Lower leg skin (tissue), 4 donors: ENCODE data around the gene DLGAP1. TPM values are rescaled to one million over a fixed set of nuclear protein-coding genes. Genes with fewer than 3 reads are reported as not detected.

Experiments
- DNase-seq, 2 donors: peaks; one replicate each; pipeline ENCODE4 v3.0.0-alpha.2; 2019; ENCODE audit warnings: low spot score in 2 of 2
- H3K4me3 ChIP-seq: fragments of 200-600 bp; sonication (generic); 2 replicates; pipeline ENCODE4 v1.5.1; 2017; ENCODE audit warnings: mild to moderate bottlenecking, low read depth; ENCODE audit not compliant: poor library complexity, severe bottlenecking
- CTCF ChIP-seq, 3 donors: fragments of 450-650 bp; IDR thresholded peaks; one replicate each; pipeline ENCODE4 v1.5.1; 2016; ENCODE audit warnings: antibody characterized with exemption in 3 of 3, mild to moderate bottlenecking in 3 of 3, moderate library complexity in 2 of 3
- POLR2A ChIP-seq, 2 donors: fragments of 450-650 bp; IDR thresholded peaks; one replicate each; pipeline ENCODE4 v1.6.1; 2016 to 2017; ENCODE audit warnings: antibody characterized with exemption in 2 of 2, mild to moderate bottlenecking in 1 of 2, moderate library complexity in 1 of 2
- WGBS, 2 donors: methylation state at CpG; one replicate each; pipeline ENCODE4 v1.1.5; 2018; 5-methylcytosine and 5-hydroxymethylcytosine counted together
- intact Hi-C: fragments of 100-400 bp; cut with DNase I; formaldehyde crosslinking; loops from one replicate; pipeline ENCODE4 v1.15.0; 2023; ENCODE audit warnings: low total_unique reads
- total RNA-seq, 4 donors: library from RNA; depleted of rRNA; stranded (reverse); fragments of >200 nt; gene quantifications; one replicate each; pipeline ENCODE4 v1.1.0, GENCODE V29; 2016

DLGAP1 gene
- total RNA-seq, 4 donors from 2014 or later = 0.34 to 1.3 (median 0.82) TPM

DNA sequence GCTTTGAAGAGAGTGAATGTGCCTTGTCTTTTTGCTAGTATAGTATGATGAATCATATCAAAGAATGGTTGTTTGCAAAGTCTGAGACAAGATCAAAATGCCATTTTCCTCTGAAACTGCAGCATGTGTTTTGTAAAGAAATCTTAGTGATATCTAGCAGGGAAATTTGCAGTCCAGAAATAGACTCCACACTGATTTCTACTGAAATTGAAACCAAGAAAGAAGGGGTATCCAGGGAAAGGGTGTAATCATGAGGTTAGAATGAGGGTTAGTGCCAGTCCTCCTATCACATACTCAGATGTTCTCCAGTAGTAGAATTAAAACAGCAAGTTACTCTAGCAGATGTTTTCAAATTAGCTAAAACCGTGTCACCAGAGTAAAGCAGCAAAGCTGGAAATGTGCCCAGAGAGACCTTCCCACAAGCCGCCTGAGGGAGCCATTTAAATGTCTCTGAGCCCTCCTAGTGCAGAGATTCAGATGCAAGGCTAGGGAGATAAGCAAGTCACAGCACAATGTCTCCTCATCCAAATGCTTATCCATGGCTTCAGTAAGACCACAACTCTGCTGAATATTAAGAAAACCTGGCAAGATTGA is 4.9 kb downstream of the DLGAP1 start:
- no peak for TF ChIP-seq CTCF (IDR thresholded peaks at IDR 0.05)
- no peak for TF ChIP-seq POLR2A (IDR thresholded peaks at IDR 0.05)
- 5 to 9% methylated on average over 2 of the region's 2 CpGs for WGBS, 2 donors
- no peak overlapping the region for H3K4me3 ChIP-seq
- DNase-seq = no peak
- intact Hi-C loops = no loop called here

DNA sequence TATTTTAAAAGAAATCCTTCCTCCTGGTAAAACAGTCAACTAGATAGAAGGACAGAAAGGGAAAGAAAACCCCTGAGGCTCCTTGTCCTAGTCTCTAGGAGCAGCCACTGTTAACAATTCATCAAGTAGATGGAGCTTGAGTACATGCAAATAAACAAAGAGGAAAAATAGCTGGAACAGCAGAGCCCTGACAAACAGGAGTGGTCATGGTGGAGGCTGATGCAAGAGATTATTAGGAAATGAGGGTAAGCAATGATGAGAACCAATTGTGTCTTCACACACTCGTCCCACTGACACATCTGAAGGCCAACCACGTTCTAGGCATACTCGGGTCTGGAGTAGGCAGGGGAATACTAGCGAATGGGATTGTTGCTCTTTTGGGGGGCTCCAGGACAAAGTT is 9.2 kb downstream of the DLGAP1 start:
- intact Hi-C loops = no loop called here
- TF ChIP-seq POLR2A (IDR thresholded peaks at IDR 0.05) = no peak
- TF ChIP-seq CTCF (IDR thresholded peaks at IDR 0.05) = no peak
- 85% methylated on average over 4 of the region's 4 CpGs for WGBS, 2 donors
- no peak overlapping the region for H3K4me3 ChIP-seq
- no peak for DNase-seq

DNA sequence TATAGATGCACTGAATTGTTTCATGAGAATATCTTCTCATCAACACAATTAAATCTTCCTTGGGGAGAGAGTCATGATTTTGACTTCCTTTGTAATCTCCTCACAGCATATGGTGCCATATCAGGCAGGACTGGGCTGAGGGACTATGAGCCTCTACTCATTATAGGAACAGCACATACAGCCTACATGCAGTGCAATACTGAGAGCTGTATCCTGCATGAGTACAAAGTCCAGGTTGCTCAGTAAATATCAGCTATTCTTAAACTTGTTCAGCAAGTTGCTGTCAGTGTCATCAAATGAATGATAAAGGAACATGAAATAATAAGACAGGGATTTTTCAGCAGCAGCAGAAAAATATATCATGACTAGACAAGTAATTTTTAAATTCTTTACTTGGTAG is 10.8 kb downstream of the DLGAP1 start:
- TF ChIP-seq POLR2A (IDR thresholded peaks at IDR 0.05) (no peak), CTCF (IDR thresholded peaks at IDR 0.05) (no peak)
- H3K4me3 ChIP-seq = no peak overlapping the region
- intact Hi-C loops = no loop called here
- no peak for DNase-seq

DNA sequence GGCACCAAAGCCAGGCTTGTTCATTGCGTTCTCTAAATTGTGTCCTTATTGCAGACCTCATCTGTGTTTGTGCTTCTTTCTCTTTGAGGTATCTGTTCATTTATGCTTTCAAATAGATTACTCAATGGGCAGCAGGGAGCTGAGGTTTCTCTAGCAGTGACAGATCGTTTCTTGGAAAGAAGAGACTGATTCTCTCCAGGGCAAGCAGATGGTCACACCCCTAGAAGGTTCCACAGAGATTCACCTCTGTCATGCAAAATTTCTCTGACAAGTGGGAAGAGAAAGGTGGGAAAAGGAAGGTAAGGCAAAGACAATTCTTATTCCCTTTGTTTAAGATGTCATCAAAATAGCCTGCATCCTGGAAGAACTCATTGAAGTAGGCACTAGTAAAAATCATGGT is 14.0 kb downstream of the DLGAP1 start:
- intact Hi-C loops = no loop called here

DNA sequence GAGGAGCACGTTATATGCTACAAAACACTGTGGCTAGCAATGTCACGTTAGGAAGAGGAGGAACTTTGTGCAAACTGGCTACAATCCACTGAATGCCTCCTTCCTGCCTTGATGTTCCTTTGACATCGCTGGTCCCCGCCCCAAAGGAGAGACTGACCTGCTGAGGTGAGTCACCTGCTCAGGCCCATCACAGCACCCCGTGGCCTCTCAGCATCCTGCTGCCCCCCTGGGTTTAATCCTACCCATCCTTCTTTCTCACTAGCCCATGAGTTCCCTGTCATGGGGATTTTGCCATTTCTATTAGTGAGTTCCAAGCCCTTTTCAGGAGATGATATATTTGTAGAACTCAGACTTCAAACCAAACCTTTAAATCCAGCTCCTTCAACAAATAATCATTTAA is 16.2 kb downstream of the DLGAP1 start:
- intact Hi-C loops = no loop called here
- WGBS, 2 donors = 66 to 73% methylated on average over 5 of the region's 5 CpGs
- TF ChIP-seq POLR2A (IDR thresholded peaks at IDR 0.05) = no peak
- no peak for TF ChIP-seq CTCF (IDR thresholded peaks at IDR 0.05)
- no peak overlapping the region for H3K4me3 ChIP-seq
- no peak for DNase-seq

More for the DNA sequence above, 14.0 kb downstream of the DLGAP1 start:
- TF ChIP-seq POLR2A (IDR thresholded peaks at IDR 0.05) = no peak
- TF ChIP-seq CTCF (IDR thresholded peaks at IDR 0.05) = no peak
- H3K4me3 ChIP-seq = no peak overlapping the region
- 67 to 71% methylated on average over 2 of the region's 2 CpGs for WGBS, 2 donors
- no peak for DNase-seq

DNA sequence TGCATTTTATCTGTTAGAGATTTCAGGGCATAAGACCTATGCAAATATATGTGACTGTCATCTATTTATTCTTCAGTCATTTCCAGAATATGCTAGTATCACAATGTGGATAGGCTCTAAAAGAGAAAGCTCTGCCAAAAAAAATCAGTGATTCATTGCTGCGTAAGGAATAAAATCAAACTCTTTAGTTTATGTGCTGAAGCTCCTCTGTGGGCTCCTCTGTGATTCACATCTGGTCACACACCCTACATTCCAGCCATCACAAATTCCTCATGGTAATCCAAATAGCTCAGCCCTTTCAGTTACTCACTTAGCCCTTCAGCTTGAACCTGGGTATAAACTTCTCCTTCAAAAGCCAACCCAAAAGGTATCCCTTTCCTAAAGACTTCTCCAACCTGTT is 21.4 kb downstream of the DLGAP1 start:
- 63 to 82% methylated on average over 1 of the region's 1 CpG for whole genome bisulfite sequencing, 2 donors

More for the DNA sequence above, 21.4 kb downstream of the DLGAP1 start:
- DNase-seq = no peak
- intact Hi-C loops = no loop called here
- H3K4me3 ChIP-seq = no peak overlapping the region
- TF ChIP-seq CTCF (IDR thresholded peaks at IDR 0.05) (no peak), POLR2A (IDR thresholded peaks at IDR 0.05) (no peak)
